Mucosa of descending colon (tissue), 3 donors: ENCODE measurements around the gene IFNAR2. TPM values are rescaled to one million over a fixed set of nuclear protein-coding genes. Genes with fewer than 3 reads are reported as not detected.
"Not testable (repeated sequence)": the region's sequence is repeated elsewhere in the genome, so short reads cannot be mapped to it uniquely, and the experiment has no call there.

Experiments used
- ATAC-seq: fragments of 200-7000 bp; cut with Tn5 transposase; one replicate; pipeline ENCODE4 v1.9.1; 2020; ENCODE audit warnings: mild to moderate bottlenecking, moderate library complexity
- DNase-seq, 3 donors: peaks; one replicate each; pipeline ENCODE4 v3.0.0-alpha.2; 2020
- H3K36me3 ChIP-seq: fragments of 200-600 bp; one replicate; pipeline ENCODE4 v1.8.0; 2021; ENCODE audit warnings: low read depth, mild to moderate bottlenecking
- H3K4me1 ChIP-seq: fragments of 200-600 bp; one replicate; pipeline ENCODE4 v1.8.0; 2021; ENCODE audit warnings: low read depth, mild to moderate bottlenecking
- H3K4me3 ChIP-seq: fragments of 200-600 bp; one replicate; pipeline ENCODE4 v1.8.0; 2021; ENCODE audit warnings: mild to moderate bottlenecking
- H3K9me3 ChIP-seq: fragments of 200-600 bp; one replicate; pipeline ENCODE4 v1.8.0; 2021; ENCODE audit warnings: mild to moderate bottlenecking
- intact Hi-C, 2 donors: fragments of 100-400 bp; cut with DNase I in 1 of 2; cut with micrococcal nuclease in 1 of 2; formaldehyde crosslinking; loops; one replicate each; pipeline versions ENCODE4 v1.11.0 to v1.11.1; 2022; cut with DNase I, micrococcal nuclease
- total RNA-seq, 3 donors: library from RNA; stranded (reverse); fragmentation: NEBNext Ultra II Directional in 2 of 3; extraction: Animal tissue kit (Norgen Biotek cat#: 25700) in 2 of 3; gene quantifications; one replicate each; pipeline versions ENCODE4 v1.2.1 to v1.2.4, GENCODE V29; 2021 to 2023
- TF ChIP-seq, protein P1 (sequence below): fragments of 200-600 bp; IDR thresholded peaks from one replicate; pipeline ENCODE4 v1.8.0; 2022; ENCODE audit warnings: antibody characterized with exemption, mild to moderate bottlenecking
- donor health status: DM: no; HTN: no; CAD: no; lungs with moderate emphysema.
- donor health status: DM: no; HTN: no; CAD: no.
- donor health status: DM: no; HTN: yes; CAD: no.

The IFNAR2 gene
- total RNA-seq, 3 donors from 2014 or later = 11.9 to 20.5 (median 18.2) TPM

GRCh38 chr21:33246506-33246905, 16.8 kb downstream of the IFNAR2 start:
- intact Hi-C loops = no loop called here
- Histone ChIP-seq H3K4me1 (no peaks in the 10 kb centered on the region), H3K4me3 (no peak overlapping the region), H3K36me3 (no peaks in the 10 kb centered on the region), H3K9me3 (no peaks in the 10 kb centered on the region)
- DNase-seq (no peak), ATAC-seq (no peak)
- TF ChIP-seq, protein P1, sequence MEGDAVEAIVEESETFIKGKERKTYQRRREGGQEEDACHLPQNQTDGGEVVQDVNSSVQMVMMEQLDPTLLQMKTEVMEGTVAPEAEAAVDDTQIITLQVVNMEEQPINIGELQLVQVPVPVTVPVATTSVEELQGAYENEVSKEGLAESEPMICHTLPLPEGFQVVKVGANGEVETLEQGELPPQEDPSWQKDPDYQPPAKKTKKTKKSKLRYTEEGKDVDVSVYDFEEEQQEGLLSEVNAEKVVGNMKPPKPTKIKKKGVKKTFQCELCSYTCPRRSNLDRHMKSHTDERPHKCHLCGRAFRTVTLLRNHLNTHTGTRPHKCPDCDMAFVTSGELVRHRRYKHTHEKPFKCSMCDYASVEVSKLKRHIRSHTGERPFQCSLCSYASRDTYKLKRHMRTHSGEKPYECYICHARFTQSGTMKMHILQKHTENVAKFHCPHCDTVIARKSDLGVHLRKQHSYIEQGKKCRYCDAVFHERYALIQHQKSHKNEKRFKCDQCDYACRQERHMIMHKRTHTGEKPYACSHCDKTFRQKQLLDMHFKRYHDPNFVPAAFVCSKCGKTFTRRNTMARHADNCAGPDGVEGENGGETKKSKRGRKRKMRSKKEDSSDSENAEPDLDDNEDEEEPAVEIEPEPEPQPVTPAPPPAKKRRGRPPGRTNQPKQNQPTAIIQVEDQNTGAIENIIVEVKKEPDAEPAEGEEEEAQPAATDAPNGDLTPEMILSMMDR = no peak

GRCh38 chr21:33246963-33247362, 17.2 kb downstream of the IFNAR2 start:
- intact Hi-C loops = no loop called here
- Histone ChIP-seq H3K4me1 (no peaks in the 10 kb centered on the region), H3K36me3 (no peaks in the 10 kb centered on the region), H3K4me3 (no peak overlapping the region), H3K9me3 (no peaks in the 10 kb centered on the region)
- DNase-seq = no peak
- ATAC-seq = no peak
- TF ChIP-seq, protein P1 = no peak

DNA sequence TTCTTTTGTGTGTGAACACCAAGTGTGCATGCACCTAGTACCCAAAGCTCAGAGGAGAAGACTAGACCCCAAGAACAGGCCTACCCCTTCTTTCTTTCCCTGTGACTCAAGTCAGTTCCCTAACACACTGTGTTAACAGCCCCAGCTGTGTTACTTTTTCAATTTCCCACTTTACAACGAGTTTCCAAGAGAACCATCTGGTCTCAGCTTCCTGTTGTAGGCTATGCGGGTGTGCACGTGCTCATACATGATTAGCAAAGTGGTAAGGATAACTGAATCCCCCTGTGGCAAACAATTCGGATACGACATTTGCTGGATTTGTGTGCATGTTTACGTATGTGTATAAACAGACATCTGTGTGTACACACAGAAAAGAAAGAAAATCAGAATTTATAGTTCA, 17.9 kb downstream of the IFNAR2 start:
- Histone ChIP-seq H3K4me3 (no peak overlapping the region), H3K4me1 (no peaks in the 10 kb centered on the region), H3K9me3 (no peaks in the 10 kb centered on the region), H3K36me3 (no peaks in the 10 kb centered on the region)
- ATAC-seq (no peak), DNase-seq (no peak)
- intact Hi-C loops = no loop called here
- TF ChIP-seq, protein P1 = no peak

GRCh38 chr21:33249331-33250002, 19.7 kb downstream of the IFNAR2 start:
- intact Hi-C loops = no loop called here
- TF ChIP-seq, protein P1 = no peak
- Histone ChIP-seq H3K4me3 (no peak overlapping the region), H3K36me3 (no peaks in the 10 kb centered on the region), H3K4me1 (no peaks in the 10 kb centered on the region), H3K9me3 (no peaks in the 10 kb centered on the region)
- DNase-seq = no peak
- peak; percentile 27 for ATAC-seq

GRCh38 chr21:33251119-33251518, 21.4 kb downstream of the IFNAR2 start:
- Histone ChIP-seq H3K4me1 (no peaks in the 10 kb centered on the region), H3K4me3 (no peak overlapping the region), H3K36me3 (no peaks in the 10 kb centered on the region), H3K9me3 (no peaks in the 10 kb centered on the region)
- no peak for ATAC-seq
- intact Hi-C loops = no loop called here
- DNase-seq = no peak
- TF ChIP-seq, protein P1 = no peak

- intact Hi-C loops, H3K36me3 ChIP-seq, H3K4me3 ChIP-seq, H3K9me3 ChIP-seq, DNase-seq, H3K4me1 ChIP-seq, ATAC-seq: not testable (repeated sequence)
Measured at GRCh38 chr21:33253382-33253781, 23.6 kb downstream of the IFNAR2 start.
